Endodermal cell (in vitro differentiated cells): ENCODE results near the gene MPZL1. TPM values are rescaled to one million over a fixed set of nuclear protein-coding genes. Genes with fewer than 3 reads are reported as not detected.

Experiments used
- DNase-seq: peaks from one replicate; pipeline ENCODE4 v3.0.0-alpha.2; 2017
- H3K27ac ChIP-seq: 2 replicates; pipeline ENCODE4 v1.5.1; 2013; ENCODE audit warnings: mild to moderate bottlenecking, low read depth, low read length, moderate library complexity
- H3K27me3 ChIP-seq: 2 replicates; pipeline ENCODE4 v1.6.1; 2013; ENCODE audit warnings: mild to moderate bottlenecking, low read length, moderate library complexity; ENCODE audit not compliant: insufficient read depth, control insufficient read depth, poor library complexity, severe bottlenecking
- H3K36me3 ChIP-seq: 2 replicates; pipeline ENCODE4 v1.7.0; 2013; ENCODE audit warnings: mild to moderate bottlenecking, low read length, moderate library complexity; ENCODE audit not compliant: control insufficient read depth, insufficient read depth
- H3K4me1 ChIP-seq: one replicate; pipeline ENCODE4 v1.7.0; 2013; ENCODE audit warnings: low read length; ENCODE audit not compliant: control insufficient read depth, insufficient read depth
- H3K4me3 ChIP-seq: 2 replicates; pipeline ENCODE4 v1.5.1; 2013; ENCODE audit warnings: mild to moderate bottlenecking, low read length, moderate library complexity
- H3K9ac ChIP-seq: 2 replicates; pipeline ENCODE4 v1.6.1; 2013; ENCODE audit warnings: mild to moderate bottlenecking, low read length, moderate library complexity; ENCODE audit not compliant: poor library complexity, severe bottlenecking; ENCODE audit errors: extremely low read depth
- H3K9me3 ChIP-seq: 2 replicates; pipeline ENCODE4 v1.6.1; 2013; ENCODE audit warnings: mild to moderate bottlenecking, low read length, moderate library complexity; ENCODE audit not compliant: control insufficient read depth
- H3K27ac Mint-ChIP-seq: 2 replicates; pipeline ENCODE4 v1.8.0; 2020; ENCODE audit warnings: mixed read lengths
- H3K27me3 Mint-ChIP-seq: 2 replicates; pipeline ENCODE4 v1.8.0; 2021; ENCODE audit warnings: mild to moderate bottlenecking, mixed read lengths; ENCODE audit not compliant: insufficient read depth
- H3K36me3 Mint-ChIP-seq: 2 replicates; pipeline ENCODE4 v1.8.0; 2020; ENCODE audit warnings: low read depth, mixed read lengths
- H3K4me1 Mint-ChIP-seq: 2 replicates; pipeline ENCODE4 v1.8.0; 2020; ENCODE audit warnings: mixed read lengths
- H3K4me3 Mint-ChIP-seq: 2 replicates; pipeline ENCODE4 v1.8.0; 2020; ENCODE audit warnings: mild to moderate bottlenecking, moderate library complexity, mixed read lengths
- H3K9me3 Mint-ChIP-seq: 2 replicates; pipeline ENCODE4 v1.8.0; 2020; ENCODE audit warnings: mild to moderate bottlenecking, mixed read lengths
- WGBS, 2 experiments: methylation state at CpG; one replicate each; pipeline versions ENCODE4 v1.1.5 to v1.1.7; 2013; ENCODE audit warnings: missing lambda C conversion rate in 2 of 2, mixed read lengths in 1 of 2; ENCODE audit not compliant: insufficient coverage in 1 of 2, insufficient read length in 1 of 2; 5-methylcytosine and 5-hydroxymethylcytosine counted together
- total RNA-seq, 2 donors: library from RNA; stranded (reverse); fragmentation: NEBNext Ultra II Directional in 1 of 2; extraction: Animal tissue kit (Norgen Biotek cat#: 25700) in 1 of 2; gene quantifications; 2 replicates in 1 of 2; 3 replicates in 1 of 2; pipeline ENCODE4 v1.2.1, GENCODE V29; 2021
- TF ChIP-seq, protein P1 (sequence below): fragments of 200-600 bp; sonication (generic); conservative IDR thresholded peaks from 2 replicates; pipeline ENCODE4 v1.5.0; 2021; ENCODE audit warnings: antibody characterized with exemption, mild to moderate bottlenecking

The MPZL1 gene
- total RNA-seq, 2 donors from 2014 or later = 111 to 114 TPM

DNA sequence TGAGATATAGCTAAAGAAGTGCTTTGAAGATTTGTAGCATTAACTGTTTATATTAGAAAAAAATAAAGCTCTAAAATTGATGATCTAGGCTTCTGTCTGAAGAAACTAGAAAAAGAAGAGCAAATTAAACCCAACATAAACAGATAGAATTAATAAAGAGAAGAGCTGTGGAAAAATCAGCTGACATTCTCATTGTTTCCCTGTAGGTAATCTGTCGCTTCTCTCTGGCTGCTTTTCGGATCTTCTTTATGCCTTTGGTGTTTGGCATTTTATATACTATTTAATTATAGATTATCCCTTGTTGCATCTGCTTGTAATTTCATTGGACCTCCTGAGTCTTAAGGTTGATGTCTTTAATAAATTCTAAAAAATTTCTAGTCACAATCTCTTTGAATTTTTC, 59.8 kb downstream of the MPZL1 start:
- no peak for DNase-seq
- WGBS, 2 experiments = 100% methylated on average over 2 of the region's 2 CpGs; no CpG with 5 or more reads in 1 of the 2 experiments
- Mint-ChIP-seq H3K9me3 (peaks cover 6% of the 10 kb centered on the region), H3K27ac (no peak overlapping the region), H3K4me1 (no peaks in the 10 kb centered on the region), H3K36me3 (peaks cover 70% of the 10 kb centered on the region), H3K27me3 (no peaks in the 10 kb centered on the region), H3K4me3 (no peak overlapping the region)
- no peak overlapping the region for H3K9ac ChIP-seq
- H3K27me3 ChIP-seq = no peaks in the 10 kb centered on the region
- peaks cover 23% of the 10 kb centered on the region for H3K9me3 ChIP-seq
- TF ChIP-seq, protein P1, sequence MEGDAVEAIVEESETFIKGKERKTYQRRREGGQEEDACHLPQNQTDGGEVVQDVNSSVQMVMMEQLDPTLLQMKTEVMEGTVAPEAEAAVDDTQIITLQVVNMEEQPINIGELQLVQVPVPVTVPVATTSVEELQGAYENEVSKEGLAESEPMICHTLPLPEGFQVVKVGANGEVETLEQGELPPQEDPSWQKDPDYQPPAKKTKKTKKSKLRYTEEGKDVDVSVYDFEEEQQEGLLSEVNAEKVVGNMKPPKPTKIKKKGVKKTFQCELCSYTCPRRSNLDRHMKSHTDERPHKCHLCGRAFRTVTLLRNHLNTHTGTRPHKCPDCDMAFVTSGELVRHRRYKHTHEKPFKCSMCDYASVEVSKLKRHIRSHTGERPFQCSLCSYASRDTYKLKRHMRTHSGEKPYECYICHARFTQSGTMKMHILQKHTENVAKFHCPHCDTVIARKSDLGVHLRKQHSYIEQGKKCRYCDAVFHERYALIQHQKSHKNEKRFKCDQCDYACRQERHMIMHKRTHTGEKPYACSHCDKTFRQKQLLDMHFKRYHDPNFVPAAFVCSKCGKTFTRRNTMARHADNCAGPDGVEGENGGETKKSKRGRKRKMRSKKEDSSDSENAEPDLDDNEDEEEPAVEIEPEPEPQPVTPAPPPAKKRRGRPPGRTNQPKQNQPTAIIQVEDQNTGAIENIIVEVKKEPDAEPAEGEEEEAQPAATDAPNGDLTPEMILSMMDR = no peak
- H3K27ac ChIP-seq = no peak overlapping the region
- H3K36me3 ChIP-seq = peaks cover 74% of the 10 kb centered on the region
- no peaks in the 10 kb centered on the region for H3K4me1 ChIP-seq
- no peak overlapping the region for H3K4me3 ChIP-seq

DNA sequence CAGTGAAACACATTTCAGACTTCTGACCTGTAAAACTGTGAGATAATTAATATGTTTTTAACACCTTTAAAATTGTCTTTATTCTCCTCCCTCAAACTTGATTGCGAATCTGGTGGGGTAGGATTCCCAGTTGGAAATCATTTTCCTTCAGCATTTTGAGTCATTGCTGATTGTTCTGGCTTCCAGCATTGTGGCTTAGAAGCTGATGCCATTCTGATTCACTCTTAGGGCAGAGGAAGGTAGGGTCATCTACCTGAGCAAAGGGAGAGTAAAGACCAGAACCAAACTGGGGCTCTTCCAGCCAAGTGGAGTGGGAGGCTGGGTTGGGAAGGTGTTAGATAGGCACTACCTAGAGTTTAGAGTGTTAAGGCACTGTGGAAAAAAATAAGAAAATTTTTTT, 61.2 kb downstream of the MPZL1 start:
- peaks cover 75% of the 10 kb centered on the region for H3K36me3 ChIP-seq
- Mint-ChIP-seq H3K36me3 (peaks cover 65% of the 10 kb centered on the region), H3K4me3 (no peak overlapping the region), H3K4me1 (no peaks in the 10 kb centered on the region), H3K9me3 (peaks cover 6% of the 10 kb centered on the region), H3K27ac (no peak overlapping the region), H3K27me3 (no peaks in the 10 kb centered on the region)
- WGBS, 2 experiments = 100% methylated on average over 1 of the region's 1 CpG
- no peak for DNase-seq
- no peak overlapping the region for H3K27ac ChIP-seq
- TF ChIP-seq, protein P1 = no peak
- H3K4me3 ChIP-seq = no peak overlapping the region
- peaks cover 23% of the 10 kb centered on the region for H3K9me3 ChIP-seq
- no peaks in the 10 kb centered on the region for H3K4me1 ChIP-seq
- no peaks in the 10 kb centered on the region for H3K27me3 ChIP-seq
- H3K9ac ChIP-seq = no peak overlapping the region

DNA sequence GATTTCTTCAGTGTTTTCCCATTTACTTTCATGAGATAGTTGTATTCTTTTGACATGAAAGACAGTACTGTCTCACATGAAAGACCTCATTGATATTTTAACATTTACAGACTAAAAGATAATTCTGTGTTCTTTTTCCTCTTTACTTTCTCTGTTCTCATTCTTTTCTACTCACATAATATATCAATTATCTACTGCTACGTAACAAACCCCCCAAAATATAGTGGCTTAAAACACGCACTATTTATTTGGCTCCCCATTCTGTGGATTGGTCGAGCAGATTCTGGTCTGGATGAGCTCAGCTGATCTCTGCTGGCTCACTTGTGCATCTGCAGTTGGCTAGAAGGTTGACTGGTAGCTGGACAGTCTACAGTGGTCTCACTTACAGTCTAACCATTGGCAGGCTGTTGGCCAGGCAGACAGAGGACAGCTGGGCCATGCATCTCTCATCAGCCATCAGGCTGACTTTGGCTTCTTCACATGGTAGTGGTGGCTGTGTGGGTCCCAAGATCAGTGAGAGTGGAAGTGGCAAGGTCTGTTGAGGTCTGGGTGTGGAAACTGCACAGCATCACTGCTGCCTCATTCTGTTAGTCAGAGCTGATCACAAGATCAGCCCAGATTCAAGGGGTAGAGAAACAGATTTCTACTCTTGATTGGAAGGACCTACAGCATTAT, 63.2 kb downstream of the MPZL1 start:
- Histone ChIP-seq H3K4me3 (no peak overlapping the region), H3K4me1 (no peaks in the 10 kb centered on the region), H3K27ac (no peak overlapping the region), H3K27me3 (no peaks in the 10 kb centered on the region), H3K36me3 (peaks cover 77% of the 10 kb centered on the region), H3K9me3 (peaks cover 19% of the 10 kb centered on the region), H3K9ac (no peak overlapping the region)
- H3K27ac Mint-ChIP-seq = no peak overlapping the region
- no peak for DNase-seq
- peaks cover 6% of the 10 kb centered on the region for H3K9me3 Mint-ChIP-seq
- H3K4me3 Mint-ChIP-seq = no peak overlapping the region
- H3K4me1 Mint-ChIP-seq = peaks cover 2% of the 10 kb centered on the region
- 90 to 100% methylated on average over 3 of the region's 3 CpGs for WGBS, 2 experiments
- TF ChIP-seq, protein P1 = no peak
- no peaks in the 10 kb centered on the region for H3K27me3 Mint-ChIP-seq
- H3K36me3 Mint-ChIP-seq = peaks cover 68% of the 10 kb centered on the region
